Superior temporal gyrus (tissue), 1 donor: ENCODE measurements around the gene DDX24.

Source experiments
- DNase-seq: peaks from one replicate; pipeline ENCODE4 v3.0.0-alpha.2; 2016; ENCODE audit errors: extremely low spot score

The DDX24 gene

DNA sequence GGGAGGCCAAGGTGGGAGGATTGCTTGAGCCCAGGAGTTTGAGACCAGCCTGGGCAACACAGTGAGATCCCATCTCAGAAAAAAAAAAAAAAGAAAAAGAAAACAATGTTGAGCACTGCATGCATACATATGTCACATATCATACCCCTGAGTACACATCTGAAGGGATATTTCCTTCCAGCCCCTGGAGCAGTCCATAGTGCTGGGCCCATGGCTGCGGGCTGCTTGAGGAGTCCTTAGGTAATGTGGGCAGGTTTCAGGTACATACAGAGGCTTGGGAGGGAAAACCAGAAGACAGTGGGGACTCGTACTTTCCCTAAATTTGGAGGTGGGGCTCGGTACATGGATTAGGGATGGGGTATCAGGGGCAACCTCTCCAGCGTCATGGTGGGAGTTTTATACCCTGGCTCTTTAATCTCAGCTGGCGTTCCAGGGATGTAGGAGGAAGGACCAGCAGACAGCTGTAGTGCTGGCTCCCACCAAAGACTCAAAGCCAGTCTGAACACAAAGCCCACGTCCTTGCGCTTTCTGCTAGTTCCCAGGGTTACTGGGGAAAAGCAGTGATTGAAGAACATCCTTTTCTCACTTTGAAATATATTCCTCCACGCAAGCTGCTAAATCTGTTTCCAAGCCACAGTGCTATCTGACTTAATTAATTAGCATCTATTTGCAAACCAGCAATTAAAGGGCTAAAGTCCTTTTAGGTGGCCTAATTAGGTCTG, 49.7 kb downstream of the DDX24 start:
- DNase-seq, result no peak

DNA sequence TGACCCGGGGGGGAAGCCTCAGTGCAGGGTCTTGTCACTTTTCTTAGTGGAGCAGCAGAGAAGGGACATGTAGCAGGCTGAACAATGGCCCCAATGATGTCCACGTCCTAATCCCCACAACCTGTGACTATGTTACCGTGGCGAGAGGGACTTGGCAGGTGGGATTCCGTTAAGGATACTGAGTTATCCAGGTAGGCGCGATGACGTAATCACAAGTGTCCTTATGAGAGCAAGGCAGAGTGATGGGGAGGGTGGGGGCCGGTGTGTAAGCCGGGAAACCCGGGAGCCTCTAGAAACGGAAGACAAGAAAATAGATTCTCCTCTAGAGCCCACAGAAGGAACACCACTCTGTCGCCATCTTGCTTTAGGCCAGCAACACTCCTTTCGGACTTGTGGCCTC, 50.4 kb downstream of the DDX24 start:
- DNase-seq, result no peak

GRCh38 chr14:94029671-94030203, 51.3 kb downstream of the DDX24 start:
- no peak for DNase-seq

DNA sequence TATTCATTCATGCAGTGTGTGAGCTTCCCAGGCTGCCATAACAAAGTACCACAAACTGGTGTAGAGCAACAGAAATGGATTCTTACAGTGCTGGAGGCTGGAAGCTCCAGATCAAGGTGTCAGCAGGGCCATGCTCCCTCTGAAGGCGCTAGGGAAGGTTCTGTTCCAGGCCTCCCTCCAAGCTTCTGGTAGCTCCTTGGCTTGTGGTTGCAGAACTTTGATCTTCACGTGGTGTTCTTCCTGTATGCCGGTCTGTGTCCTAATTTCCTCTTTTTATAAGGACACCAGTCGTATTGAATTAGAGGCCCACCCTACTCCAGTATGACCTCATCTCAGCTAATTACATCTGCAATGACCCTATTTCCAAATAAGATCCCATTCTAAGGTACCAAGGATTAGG, 51.7 kb downstream of the DDX24 start:
- DNase-seq, result no peak

DNA sequence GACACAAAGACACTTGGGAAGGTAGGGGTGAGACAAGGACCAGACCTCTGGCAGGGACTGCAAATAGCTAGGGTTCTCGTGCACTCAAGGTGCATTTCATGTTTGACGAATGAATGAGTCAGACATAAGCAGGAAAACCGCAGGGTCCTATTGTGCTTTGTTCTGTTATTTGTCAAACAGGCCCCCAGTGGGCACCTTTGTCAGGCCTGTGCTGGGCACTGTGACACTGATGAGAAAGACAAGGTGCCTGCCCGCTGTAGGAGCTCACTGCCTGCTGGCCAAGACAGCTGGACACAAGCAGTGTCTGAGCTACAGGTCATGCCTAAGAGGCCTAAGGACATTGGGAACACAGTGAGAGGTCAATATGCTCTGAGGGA, 52.6 kb downstream of the DDX24 start:
- DNase-seq, result no peak

DNA sequence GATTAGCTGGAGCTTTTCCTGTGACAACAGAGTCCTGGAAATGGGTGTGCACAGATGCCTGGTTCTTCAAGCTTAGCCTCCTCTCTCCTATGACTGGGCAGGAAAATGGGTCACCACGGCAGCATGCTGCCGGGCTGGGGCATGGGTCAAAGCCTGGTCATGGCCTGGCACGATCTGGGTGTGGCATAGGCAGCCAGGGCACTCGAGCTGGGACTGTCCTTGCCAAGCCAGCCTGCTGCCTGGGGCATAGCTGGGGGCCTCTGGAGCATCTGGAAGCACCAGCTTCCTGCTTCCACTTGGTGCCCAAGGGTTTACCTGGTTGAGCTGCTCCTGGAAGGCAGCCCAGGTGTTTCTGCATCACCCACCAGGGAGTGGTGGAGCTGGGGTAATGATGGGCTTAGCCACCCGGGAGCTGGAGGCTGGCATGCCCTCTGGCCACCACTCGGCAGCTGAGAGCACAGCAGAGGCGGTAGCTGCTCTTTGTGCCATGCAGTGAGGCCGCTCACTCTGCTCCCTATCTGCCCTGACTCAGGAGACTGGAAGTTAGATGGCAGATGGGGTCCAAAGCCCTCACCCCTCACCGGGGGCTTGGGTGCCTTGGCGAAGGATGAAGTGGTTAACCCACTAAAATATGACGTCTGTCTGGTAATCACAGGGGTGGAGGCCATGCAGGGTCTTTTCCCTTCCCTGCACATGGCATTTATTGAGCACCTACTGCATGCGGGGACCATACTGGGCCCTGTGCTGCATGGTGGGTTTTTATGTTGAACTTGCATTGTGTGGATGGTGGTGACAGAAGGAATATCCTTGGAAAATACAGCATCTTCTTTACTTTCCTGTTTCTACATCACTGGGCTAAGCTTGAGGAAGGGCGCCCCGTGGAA, 53.2 kb downstream of the DDX24 start:
- DNase-seq, result no peak

GRCh38 chr14:94026889-94027469, 54.0 kb downstream of the DDX24 start:
- DNase-seq, result no peak

DNA sequence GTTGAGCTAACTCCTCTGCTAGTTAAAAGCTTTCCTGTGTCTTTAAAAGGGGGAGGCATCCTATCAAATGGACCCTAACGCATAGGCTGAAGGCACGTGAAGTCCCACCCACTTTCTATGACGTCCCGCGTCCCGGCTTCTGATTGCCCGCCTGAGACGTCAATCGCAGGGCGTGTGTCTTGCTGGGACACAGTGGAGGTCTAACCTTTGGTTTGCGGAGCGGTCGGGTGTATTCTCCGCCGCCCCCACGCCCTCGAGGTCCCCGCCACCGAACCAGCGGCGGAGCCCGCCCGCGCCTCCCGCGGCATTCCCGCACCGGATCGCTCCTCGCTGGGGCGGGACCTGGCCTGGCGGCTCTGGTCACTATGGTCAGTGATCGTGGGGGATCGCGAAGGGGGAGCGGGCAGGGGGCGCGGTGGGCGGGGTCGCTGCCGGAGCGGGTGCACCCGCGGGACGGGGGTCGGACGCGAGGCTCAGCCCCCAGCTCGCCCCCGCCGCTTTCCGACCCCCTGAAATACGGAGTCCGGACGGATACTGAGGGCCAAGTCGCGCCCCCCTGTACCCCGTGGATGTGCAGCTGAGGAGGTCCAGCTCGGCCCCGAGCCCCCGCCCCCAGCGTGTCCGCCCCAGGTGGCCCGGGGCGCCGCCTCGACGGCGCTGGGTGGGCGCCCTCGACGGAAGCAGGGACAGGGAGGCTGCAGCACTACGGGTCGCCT, 54.7 kb downstream of the DDX24 start, which contains the start of gene OTUB2:
OTUB2 (plus strand) TSS at position 168 of the 716 bp plus-strand sequence; CDS start at position 366, 198 bp downstream.
- DNase-seq, result peak; percentile 100

DNA sequence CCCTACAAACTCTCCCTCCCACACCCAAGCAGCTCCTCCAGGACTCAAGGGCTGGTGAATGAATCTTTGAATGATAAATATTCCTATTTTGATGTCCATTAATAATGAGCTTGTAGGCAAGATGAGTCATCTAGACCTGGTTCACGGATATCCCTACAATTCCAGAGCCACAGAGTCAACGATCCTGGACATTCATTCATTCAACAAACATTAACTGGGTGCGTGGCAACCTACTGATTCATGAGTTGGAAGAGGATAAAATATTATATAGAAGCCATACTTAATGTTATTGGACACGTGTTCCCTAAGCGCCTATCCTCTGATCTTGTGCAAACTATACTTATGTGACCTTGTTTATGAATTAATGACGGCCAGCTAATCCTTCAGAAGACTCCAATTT, 55.3 kb downstream of the DDX24 start:
- DNase-seq, result no peak

- no peak for DNase-seq
Observed at GRCh38 chr14:94024549-94024948, 56.5 kb downstream of the DDX24 start.

- no peak for DNase-seq
Observed at GRCh38 chr14:94022532-94023411, 58.2 kb downstream of the DDX24 start.

DNA sequence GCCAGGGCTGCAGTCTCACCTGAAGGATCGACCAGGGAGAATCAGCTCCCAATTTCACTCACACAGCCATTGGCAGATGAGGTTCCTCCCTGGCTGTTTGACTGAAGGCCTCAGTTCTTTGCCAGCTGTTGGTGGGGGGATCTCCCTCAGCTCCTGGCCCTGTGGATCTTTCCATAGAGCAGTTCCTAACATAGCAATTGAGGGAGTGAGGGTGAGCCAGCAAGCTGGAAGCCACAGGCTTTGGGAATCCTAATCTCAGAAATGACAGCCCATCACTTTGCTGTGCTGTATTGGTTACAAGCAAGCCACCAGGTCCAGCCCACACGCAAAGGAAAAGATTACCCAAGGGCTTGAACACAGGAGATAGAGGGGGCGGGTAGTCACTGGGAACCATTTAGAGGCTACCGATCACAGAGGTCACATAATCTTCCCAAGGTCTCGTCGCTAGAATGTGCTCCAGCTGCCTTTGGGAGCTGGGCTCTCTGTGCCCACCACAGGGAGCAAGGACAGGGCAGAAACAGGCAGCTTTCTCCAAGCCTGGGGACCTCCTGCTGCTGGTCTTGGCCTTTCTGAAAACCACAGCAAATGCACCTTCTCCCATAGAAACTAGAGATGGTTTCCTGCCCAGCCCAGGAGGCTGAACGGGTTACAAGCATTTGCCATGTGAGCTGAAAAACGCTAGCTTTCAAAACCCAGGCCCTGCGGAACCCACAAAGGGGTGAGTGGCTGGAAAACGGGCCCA, 59.4 kb downstream of the DDX24 start:
- no peak for DNase-seq

DNA sequence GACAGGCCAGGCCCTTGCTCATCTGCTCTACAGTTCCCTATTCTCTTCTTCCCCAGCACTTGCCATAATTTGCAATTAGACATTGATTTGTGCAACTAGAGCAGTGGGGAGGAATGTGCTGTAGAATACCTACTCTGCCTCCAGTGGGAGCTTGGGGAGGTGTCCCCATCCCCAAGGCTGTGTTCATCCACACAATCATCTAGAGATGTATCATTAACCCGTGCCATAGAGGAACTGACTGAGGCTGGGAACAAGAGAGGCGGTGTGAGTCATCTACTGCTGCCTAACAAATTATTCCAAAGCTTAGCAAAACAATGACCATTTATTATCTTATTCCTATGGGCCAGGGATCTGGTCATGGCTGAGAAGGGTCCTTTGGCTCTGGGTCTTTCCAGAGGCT, 60.0 kb downstream of the DDX24 start:
- DNase-seq, result no peak

DNA sequence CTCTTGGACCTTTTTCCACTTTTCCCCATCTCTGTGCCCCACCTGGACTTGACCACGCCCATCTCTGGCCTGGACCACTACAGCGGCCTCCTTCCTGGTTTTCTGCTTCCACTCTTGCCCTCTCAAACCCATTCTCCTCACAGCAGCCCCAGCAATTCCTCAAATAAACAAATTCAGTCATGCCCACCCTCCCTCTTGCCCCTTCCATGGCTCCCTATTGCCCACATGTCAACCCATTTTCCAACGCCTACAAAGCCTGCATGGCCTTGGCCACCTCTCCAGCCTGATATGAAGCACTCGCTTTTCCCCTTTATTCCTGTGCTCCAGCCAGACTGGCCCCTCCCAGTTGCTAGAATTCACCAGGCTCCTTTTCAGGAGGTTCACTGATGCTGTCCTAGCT, 60.7 kb downstream of the DDX24 start:
- no peak for DNase-seq

GRCh38 chr14:94019329-94019728, 61.7 kb downstream of the DDX24 start:
- no peak for DNase-seq

DNA sequence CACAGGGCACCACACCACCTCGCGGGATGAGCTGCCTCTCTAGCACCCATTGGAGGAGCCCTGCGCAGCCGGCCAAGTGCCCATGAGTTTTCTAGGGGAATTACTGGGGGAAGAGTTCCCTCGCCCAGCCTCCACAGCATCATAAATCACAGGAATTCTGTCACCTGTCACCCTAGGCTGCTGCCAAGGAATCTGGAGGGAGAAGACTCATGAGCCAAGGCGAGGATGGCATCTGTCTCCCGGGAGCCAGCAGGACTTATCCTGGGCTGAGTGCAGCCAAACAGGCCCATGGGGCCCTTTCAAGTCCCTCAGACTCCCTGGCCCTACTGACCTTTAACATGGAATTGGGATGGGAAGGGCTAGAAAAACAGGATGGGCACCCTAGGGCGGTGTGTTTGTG, 62.7 kb downstream of the DDX24 start:
- no peak for DNase-seq

- DNase-seq, result no peak
Observed at GRCh38 chr14:94016446-94016976, 64.5 kb downstream of the DDX24 start.

DNA sequence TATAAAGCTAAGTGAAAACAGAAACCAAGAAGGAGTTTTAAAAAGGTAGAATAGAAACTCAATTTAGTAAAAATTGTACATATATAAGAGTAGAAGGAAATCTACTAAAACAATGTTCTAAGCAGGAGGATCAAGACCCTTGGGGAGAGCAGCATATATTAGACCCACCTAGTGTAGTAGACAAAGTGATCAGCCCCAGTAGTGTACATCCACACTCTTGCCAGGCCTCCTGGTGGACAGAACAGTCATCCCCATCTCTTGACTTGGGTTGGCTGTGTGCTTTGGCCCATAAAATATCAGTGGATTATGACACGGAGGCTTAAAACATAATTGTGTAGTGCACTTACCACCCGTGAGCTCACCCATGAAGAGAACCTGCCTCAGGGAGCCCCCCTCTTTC, 65.8 kb downstream of the DDX24 start:
- no peak for DNase-seq

GRCh38 chr14:94014382-94014781, 66.6 kb downstream of the DDX24 start:
- no peak for DNase-seq

- no peak for DNase-seq
Observed at GRCh38 chr14:94011795-94012194, 69.2 kb downstream of the DDX24 start.
